Stimulated activated CD4-positive, alpha-beta T cell treated with anti-CD3 and anti-CD28 coated beads, TNF-alpha, amount 100 ng/mL, for 4 hours (primary cell): ENCODE measurements around the gene DCST1.

Experiments used
- DNase-seq, 3 experiments: peaks; one replicate each; pipeline ENCODE4 v3.0.0-alpha.2; 2020; ENCODE audit warnings: low read depth in 3 of 3

Gene DCST1

GRCh38 chr1:155086128-155086741 is 52.6 kb downstream of the DCST1 start:
- DNase-seq = peak; percentile 62 to 73 (median 65)

DNA sequence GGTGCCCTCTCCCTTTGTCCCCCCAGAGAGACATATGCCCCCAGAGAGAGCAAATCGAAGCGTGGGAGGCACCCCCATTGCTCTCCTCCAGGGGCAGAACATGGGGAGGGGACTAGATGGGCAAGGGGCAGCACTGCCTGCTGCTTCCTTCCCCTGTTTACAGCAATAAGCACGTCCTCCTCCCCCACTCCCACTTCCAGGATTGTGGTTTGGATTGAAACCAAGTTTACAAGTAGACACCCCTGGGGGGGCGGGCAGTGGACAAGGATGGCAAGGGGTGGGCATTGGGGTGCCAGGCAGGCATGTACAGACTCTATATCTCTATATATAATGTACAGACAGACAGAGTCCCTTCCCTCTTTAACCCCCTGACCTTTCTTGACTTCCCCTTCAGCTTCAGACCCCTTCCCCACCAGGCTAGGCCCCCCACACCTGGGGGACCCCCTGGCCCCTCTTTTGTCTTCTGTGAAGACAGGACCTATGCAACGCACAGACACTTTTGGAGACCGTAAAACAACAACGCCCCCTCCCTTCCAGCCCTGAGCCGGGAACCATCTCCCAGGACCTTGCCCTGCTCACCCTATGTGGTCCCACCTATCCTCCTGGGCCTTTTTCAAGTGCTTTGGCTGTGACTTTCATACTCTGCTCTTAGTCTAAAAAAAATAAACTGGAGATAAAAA is 53.4 kb downstream of the DCST1 start:
- no peak for DNase-seq

DNA sequence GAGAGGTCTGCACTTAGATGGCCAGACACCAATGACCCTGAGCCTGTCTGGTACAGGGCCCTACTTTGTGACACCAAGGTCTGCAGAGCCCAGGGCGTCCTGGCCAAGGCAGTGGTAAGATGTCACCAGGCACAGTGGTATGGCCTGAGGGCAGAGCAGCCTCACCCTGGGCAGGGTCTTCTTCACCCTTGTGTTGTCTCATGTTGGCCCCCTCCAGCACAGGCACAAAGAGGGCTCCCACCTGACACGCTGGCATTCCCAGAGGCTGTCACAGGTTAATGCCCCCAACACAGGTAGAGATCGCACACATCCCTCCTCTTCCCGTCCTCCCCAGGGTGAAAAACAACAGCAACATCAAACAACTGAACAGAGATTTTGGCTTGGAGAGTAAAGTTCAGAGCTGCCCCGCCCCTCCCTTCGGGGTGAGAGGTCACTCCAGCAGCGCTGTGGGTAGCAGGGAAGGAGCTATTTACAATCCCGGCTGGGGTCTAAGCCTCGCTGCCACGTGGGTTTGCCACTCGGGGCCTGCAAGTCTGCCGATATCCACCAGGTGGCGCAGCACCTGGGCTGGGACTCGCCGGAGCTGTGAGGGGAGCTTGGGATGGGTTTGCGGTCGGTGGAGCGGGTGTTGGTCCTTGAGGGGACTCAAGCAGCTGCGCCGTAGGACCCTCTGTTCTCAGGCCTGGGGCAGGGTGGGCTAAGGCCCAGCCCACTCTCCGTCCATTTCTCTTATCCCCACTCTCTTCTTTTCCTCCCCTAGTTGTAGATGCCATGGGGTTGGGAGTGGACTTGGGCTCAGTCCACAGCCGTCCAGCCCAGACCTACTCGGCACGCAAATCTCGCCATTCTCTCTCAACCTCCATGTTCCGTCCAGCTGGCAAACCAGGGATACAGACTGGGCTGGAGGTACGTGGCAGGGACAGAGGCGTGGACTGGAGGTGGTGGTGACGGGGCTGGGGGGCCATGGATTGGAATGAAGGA is 57.7 kb downstream of the DCST1 start:
- peak; percentile 68 to 73 (median 70) for DNase-seq

DNA sequence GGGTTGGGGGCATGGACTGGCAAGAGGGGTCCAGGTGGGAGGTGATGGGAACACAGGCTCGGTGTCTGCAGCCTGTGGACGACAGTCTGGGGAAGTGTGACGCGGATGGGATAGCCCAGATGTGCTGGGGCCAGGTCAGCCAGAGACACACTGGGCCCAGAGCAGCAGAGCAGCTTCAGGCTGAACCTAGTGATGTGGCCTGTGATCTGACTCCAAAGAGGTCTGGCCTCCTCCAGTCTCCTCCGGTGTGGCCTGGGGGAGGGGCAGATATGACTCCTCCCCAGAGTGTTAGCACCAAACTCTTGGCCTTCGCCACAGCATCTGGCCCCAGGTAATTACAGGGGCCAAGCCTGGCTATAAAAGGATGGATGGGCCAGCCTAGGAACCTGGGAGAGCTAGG is 58.5 kb downstream of the DCST1 start:
- no peak for DNase-seq

GRCh38 chr1:155092641-155093040 is 59.0 kb downstream of the DCST1 start:
- DNase-seq = no peak

DNA sequence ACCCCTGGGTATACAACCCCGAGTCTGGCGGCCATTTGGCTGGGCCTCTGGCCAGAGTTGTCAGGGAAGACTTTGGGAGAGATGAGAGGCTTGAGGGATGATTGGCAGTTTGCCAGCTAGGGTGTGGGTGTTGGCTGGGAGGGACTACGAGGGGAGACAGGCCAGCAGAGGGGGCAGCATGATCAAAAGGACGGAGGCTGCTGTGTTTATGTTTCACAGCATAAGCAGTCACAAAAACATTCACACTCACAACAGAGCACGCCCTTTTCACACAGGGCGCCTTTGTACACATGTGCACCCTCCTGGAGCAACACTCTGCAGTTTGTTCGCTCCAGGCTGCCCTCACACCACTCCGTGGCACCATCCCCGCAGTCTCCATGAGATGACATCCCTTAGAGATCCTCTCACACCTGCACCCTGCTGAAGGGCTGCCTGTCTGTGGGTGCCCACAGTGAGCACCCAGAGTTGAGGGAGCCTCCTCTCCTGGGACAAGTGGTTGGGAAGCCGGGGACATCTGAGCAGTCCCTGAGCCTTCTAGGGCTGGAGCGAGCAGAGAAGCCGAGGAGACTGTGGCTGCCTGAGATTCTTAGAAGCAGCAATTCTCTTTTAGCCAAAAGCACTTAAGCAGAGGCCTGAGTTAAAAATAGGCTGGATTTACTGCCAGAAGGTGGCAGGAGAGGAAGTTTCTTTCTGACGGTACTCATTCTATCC is 60.4 kb downstream of the DCST1 start:
- no peak for DNase-seq

DNA sequence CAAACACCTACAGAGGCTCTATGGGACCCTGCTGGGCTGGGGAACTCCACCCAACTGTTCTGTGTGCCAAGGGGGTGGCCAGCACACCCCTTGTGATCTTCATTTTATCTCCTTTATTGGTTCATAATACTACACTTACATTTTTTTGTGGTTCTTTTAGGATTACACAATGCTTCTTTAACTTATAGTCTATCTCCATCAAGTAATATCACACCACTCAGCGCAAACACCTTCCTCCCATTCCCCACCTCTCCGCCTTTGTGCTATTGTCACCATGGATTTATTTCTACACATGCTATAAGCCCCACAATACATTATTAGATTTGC is 61.0 kb downstream of the DCST1 start:
- no peak for DNase-seq

GRCh38 chr1:155099331-155099730 is 65.7 kb downstream of the DCST1 start:
- DNase-seq = no peak
